Pancreas (tissue), 10 donors: ENCODE results near the gene TMEM187. TPM values are rescaled to one million over a fixed set of nuclear protein-coding genes. Genes with fewer than 3 reads are reported as not detected.
A peak's percentile ranks its signal among the peaks of the same experiment; 100 is the strongest.

ENCODE experiments used
- ATAC-seq, 4 donors: fragments of 200-7000 bp; cut with Tn5 transposase; one replicate each; pipeline versions ENCODE4 v1.8.0 to v1.9.1; 2020; ENCODE audit warnings: mild to moderate bottlenecking in 4 of 4, moderate library complexity in 4 of 4
- DNase-seq, 6 donors: peaks; one replicate each; pipeline ENCODE4 v3.0.0-alpha.2; 2020
- FAIRE-seq: peaks from 2 replicates; lab custom pipeline; 2012; peaks lifted over from hg19 to GRCh38; lab: Jason Lieb, UNC
- H3K27ac ChIP-seq, 4 donors: fragments of 200-600 bp; sonication (generic); 1 replicate in 3 of 4; 2 replicates in 1 of 4; pipeline versions ENCODE4 v1.5.0 to v1.8.0; 2020
- H3K27me3 ChIP-seq, 4 donors: fragments of 200-600 bp; one replicate each; pipeline ENCODE4 v1.8.0; 2021
- H3K36me3 ChIP-seq, 3 donors: fragments of 200-600 bp; sonication (generic) in 1 of 3; one replicate each; pipeline versions ENCODE4 v1.5.0 to v1.8.0; 2020 to 2021
- H3K4me1 ChIP-seq, 3 donors: fragments of 200-600 bp; one replicate each; pipeline ENCODE4 v1.8.0; 2021
- H3K4me3 ChIP-seq, 4 donors: fragments of 200-600 bp; sonication (generic) in 2 of 4; one replicate each; pipeline versions ENCODE4 v1.5.0 to v1.8.0; 2020 to 2021
- H3K9me3 ChIP-seq, 4 donors: fragments of 200-600 bp; one replicate each; pipeline ENCODE4 v1.8.0; 2021
- WGBS, 2 donors: extraction: QIAGEN DNeasy Blood & Tissue Kit; methylation state at CpG; one replicate each; pipeline ENCODE4 v1.1.7; 2013; 5-methylcytosine and 5-hydroxymethylcytosine counted together
- intact Hi-C, 3 donors: fragments of 100-400 bp; cut with DNase I; formaldehyde crosslinking; loops; one replicate each; pipeline versions ENCODE4 v1.11.1 to v1.14.2; 2022
- polyA plus RNA-seq, 2 donors: library from polyadenylated mRNA; stranded (reverse); fragments of 200-250 nt; gene quantifications; one replicate each; pipeline ENCODE4 v1.2.3, GENCODE V29; 2013
- total RNA-seq, 6 donors: library from RNA; stranded (reverse); fragmentation: NEBNext Ultra II Directional in 4 of 6; extraction: Animal tissue kit (Norgen Biotek cat#: 25700) in 4 of 6; gene quantifications; one replicate each; pipeline versions ENCODE4 v1.2.1 to v1.2.4, GENCODE V29; 2021 to 2023
- TF ChIP-seq, protein P1 (sequence below), 4 donors: fragments of 200-600 bp; sonication (generic) in 3 of 4; IDR thresholded peaks; one replicate each; pipeline versions ENCODE4 v1.5.0 to v1.8.0; 2021; ENCODE audit warnings: antibody characterized with exemption in 4 of 4
- donor health status: healthy with polysubstance abuse.
- donor health status: DM: no; HTN: no; CAD: no; lungs with moderate emphysema.
- donor health status: DM: no; HTN: no; CAD: no.
- donor health status: control.
- donor health status: control.
- donor health status: Bipolar disorder and iron deficiency.
- donor health status: DM: yes; HTN: yes; CAD: no.
- donor health status: DM: no; HTN: no; CAD: no.
- donor health status: DM: no; HTN: no; CAD: no.
- donor health status: DM: yes; HTN: yes; CAD: no.

TMEM187 gene
- total and polyA plus RNA-seq, 8 donors: 5.2 to 12.4 (median 8.3) TPM

DNA sequence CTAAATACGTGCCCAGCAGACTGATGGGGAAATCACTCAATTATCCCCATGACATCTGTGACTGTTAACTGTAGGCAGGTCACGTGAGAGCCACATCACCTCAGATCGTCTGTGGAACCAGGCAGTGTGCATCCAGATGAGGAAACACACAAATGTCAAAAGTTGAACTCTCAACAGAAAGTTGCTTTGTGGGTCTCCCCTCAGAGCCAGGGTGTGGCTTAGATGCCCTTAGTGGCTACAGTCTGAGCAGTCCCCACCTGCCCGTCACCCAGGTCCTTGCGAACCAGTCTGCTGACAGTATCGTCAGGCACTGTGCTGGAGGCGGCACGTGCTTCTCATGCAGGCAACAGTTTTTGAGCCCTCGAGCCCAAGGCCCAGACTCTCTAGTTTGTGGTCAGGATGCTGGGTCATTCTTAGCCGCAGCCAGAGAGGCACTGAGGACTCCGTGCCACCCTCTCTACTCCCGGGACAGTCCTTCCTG lies 10.8 kb downstream of the TMEM187 start:
- Histone ChIP-seq H3K4me1 (peaks cover 0 to 5% (median 0%) of the 10 kb centered on the region in 3 donors), H3K27ac (no peak overlapping the region), H3K36me3 (no peaks in the 10 kb centered on the region), H3K27me3 (no peaks in the 10 kb centered on the region), H3K4me3 (no peak overlapping the region), H3K9me3 (no peaks in the 10 kb centered on the region)
- intact Hi-C loops: no loop called here
- FAIRE-seq: no peak
- WGBS, 2 donors: 91 to 93% methylated on average over 12 of the region's 12 CpGs
- no peak for ATAC-seq
- TF ChIP-seq, protein P1, sequence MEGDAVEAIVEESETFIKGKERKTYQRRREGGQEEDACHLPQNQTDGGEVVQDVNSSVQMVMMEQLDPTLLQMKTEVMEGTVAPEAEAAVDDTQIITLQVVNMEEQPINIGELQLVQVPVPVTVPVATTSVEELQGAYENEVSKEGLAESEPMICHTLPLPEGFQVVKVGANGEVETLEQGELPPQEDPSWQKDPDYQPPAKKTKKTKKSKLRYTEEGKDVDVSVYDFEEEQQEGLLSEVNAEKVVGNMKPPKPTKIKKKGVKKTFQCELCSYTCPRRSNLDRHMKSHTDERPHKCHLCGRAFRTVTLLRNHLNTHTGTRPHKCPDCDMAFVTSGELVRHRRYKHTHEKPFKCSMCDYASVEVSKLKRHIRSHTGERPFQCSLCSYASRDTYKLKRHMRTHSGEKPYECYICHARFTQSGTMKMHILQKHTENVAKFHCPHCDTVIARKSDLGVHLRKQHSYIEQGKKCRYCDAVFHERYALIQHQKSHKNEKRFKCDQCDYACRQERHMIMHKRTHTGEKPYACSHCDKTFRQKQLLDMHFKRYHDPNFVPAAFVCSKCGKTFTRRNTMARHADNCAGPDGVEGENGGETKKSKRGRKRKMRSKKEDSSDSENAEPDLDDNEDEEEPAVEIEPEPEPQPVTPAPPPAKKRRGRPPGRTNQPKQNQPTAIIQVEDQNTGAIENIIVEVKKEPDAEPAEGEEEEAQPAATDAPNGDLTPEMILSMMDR (IDR thresholded peaks at IDR 0.05): no peak
- no peak for DNase-seq

DNA sequence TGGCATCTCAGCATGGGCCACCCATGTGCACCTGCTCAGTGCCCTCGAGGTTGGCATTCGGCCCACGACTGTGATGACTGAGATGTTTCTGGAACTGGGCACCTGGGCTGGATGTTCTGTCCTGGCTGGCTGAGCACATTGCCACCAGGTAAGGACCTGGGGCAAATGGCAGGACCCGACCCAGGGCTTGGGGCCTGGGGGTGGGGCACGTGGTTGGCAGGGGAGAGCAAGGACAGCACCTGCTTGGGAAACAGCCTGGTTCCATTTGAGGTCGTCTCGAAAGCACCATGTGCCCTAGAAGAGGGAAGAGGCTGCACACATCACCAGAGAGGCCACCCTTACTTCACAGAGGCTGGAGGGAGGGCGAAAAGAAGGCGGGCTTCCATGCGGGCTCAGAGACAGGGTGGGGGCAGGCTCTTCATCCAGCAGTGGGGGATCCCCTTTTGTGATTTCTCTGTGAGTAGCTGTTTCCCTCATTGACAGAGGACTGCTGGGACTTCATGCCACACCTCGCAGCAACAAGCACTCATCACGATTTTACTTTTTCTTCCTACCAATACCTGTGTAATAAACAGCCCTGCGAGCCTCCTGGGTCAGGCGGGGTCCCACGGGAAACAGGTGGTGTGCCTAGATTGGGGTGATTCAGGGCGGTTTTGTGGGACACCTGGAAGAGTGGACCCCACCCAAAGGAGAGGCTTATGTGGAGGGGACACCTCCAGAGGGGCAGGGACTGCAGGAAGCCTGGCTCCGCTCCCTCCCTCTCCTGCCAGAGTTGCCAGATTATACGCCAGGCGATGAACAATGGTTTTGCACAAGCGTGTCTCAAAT lies 12.0 kb downstream of the TMEM187 start:
- FAIRE-seq (no peak), DNase-seq (peak in 2 of 6 donors; percentile 57 to 72), ATAC-seq (peak in 2 of 4 donors; percentile 5 to 8)
- H3K27me3 ChIP-seq: no peaks in the 10 kb centered on the region
- intact Hi-C loops: no loop called here
- H3K4me3 ChIP-seq: no peak overlapping the region
- 58 to 59% methylated on average over 20 of the region's 20 CpGs for WGBS, 2 donors
- H3K9me3 ChIP-seq: no peaks in the 10 kb centered on the region
- TF ChIP-seq, protein P1 (IDR thresholded peaks at IDR 0.05): no peak
- peaks cover 0 to 5% (median 0%) of the 10 kb centered on the region in 3 donors for H3K4me1 ChIP-seq
- no peak overlapping the region for H3K27ac ChIP-seq
- no peaks in the 10 kb centered on the region for H3K36me3 ChIP-seq

GRCh38 chrX:153988493-153988892 lies 15.9 kb downstream of the TMEM187 start:
- TF ChIP-seq, protein P1 (IDR thresholded peaks at IDR 0.05): no peak
- Histone ChIP-seq H3K9me3 (no peaks in the 10 kb centered on the region), H3K36me3 (no peaks in the 10 kb centered on the region), H3K27me3 (peaks cover 0 to 12% (median 0%) of the 10 kb centered on the region in 4 donors), H3K4me3 (no peak overlapping the region), H3K4me1 (peaks cover 0 to 3% (median 0%) of the 10 kb centered on the region in 3 donors), H3K27ac (no peak overlapping the region)
- intact Hi-C loops: no loop called here
- ATAC-seq (no peak), DNase-seq (no peak), FAIRE-seq (no peak)
- 83 to 85% methylated on average over 12 of the region's 12 CpGs for WGBS, 2 donors

- 86 to 91% methylated on average over 14 of the region's 14 CpGs for WGBS, 2 donors
- H3K9me3 ChIP-seq: no peaks in the 10 kb centered on the region
- intact Hi-C loops: no loop called here
- TF ChIP-seq, protein P1 (IDR thresholded peaks at IDR 0.05): no peak
- no peaks in the 10 kb centered on the region for H3K4me1 ChIP-seq
- H3K4me3 ChIP-seq: no peak overlapping the region
- DNase-seq: no peak
- no peak overlapping the region for H3K27ac ChIP-seq
- peaks cover 0 to 12% (median 0%) of the 10 kb centered on the region in 4 donors for H3K27me3 ChIP-seq
- no peak for ATAC-seq
- no peaks in the 10 kb centered on the region for H3K36me3 ChIP-seq
- FAIRE-seq: no peak
Measured at GRCh38 chrX:153989973-153990655, 17.6 kb downstream of the TMEM187 start.
